Measurements from ENCODE around the gene SNRNP48. TPM values are rescaled to one million over a fixed set of nuclear protein-coding genes. Genes with fewer than 3 reads are reported as not detected.

Gene SNRNP48
- total RNA-seq, 3 donors from 2014 or later (not counting 1 experiment from before 2014, with no cell fraction given), result 12.3 to 17.0 (median 14.0) TPM

- Mint-ChIP-seq H3K9me3 (no peaks in the 10 kb centered on the region), H3K4me1 (no peaks in the 10 kb centered on the region), H3K27ac (no peak overlapping the region), H3K4me3 (no peak overlapping the region), H3K27me3 (ENCODE audit: low read depth in 2 of 2) (peaks cover 3 to 7% of the 10 kb centered on the region in 2 donors), H3K36me3 (no peaks in the 10 kb centered on the region)
- no peak for TF ChIP-seq CTCF (IDR thresholded peaks at IDR 0.05)
- Histone ChIP-seq H3K4me1 (ENCODE audit: control insufficient read depth, insufficient read depth, low read length) (no peaks in the 10 kb centered on the region), H3K9me3 (ENCODE audit: control insufficient read depth, insufficient read depth, low read length) (no peaks in the 10 kb centered on the region), H3K36me3 (ENCODE audit: control insufficient read depth, insufficient read depth, low read length) (no peaks in the 10 kb centered on the region), H3K27me3 (ENCODE audit: control insufficient read depth, insufficient read depth, low read length) (no peaks in the 10 kb centered on the region), H3K4me3 (ENCODE audit: low read length) (no peak overlapping the region), H3K27ac (ENCODE audit: low read length) (no peak overlapping the region)
- DNase-seq (no peak), ATAC-seq (no peak)
- intact Hi-C loops (cut with micrococcal nuclease), result no loop called here
- 0% methylated on average over 1 of the region's 2 CpGs for WGBS (ENCODE audit: insufficient coverage)
These were observed 39.3 kb downstream of the SNRNP48 start for GRCh38 chr6:7629321-7629720.

- H3K27me3 Mint-ChIP-seq (ENCODE audit: low read depth in 2 of 2), result peaks cover 2 to 7% of the 10 kb centered on the region in 2 donors
- no peak for ATAC-seq
- H3K36me3 ChIP-seq (ENCODE audit: control insufficient read depth, insufficient read depth, low read length), result no peaks in the 10 kb centered on the region
- DNase-seq, result no peak
- no peaks in the 10 kb centered on the region for H3K9me3 Mint-ChIP-seq
- 84% methylated on average over 5 of the region's 5 CpGs for WGBS (ENCODE audit: insufficient coverage)
- no peaks in the 10 kb centered on the region for H3K4me1 Mint-ChIP-seq
- H3K27ac Mint-ChIP-seq, result no peak overlapping the region
- no peak overlapping the region for H3K4me3 ChIP-seq (ENCODE audit: low read length)
- intact Hi-C loops (cut with micrococcal nuclease), result no loop called here
- H3K36me3 Mint-ChIP-seq, result no peaks in the 10 kb centered on the region
- H3K9me3 ChIP-seq (ENCODE audit: control insufficient read depth, insufficient read depth, low read length), result no peaks in the 10 kb centered on the region
- no peaks in the 10 kb centered on the region for H3K27me3 ChIP-seq (ENCODE audit: control insufficient read depth, insufficient read depth, low read length)
- no peak overlapping the region for H3K4me3 Mint-ChIP-seq
- no peaks in the 10 kb centered on the region for H3K4me1 ChIP-seq (ENCODE audit: control insufficient read depth, insufficient read depth, low read length)
- H3K27ac ChIP-seq (ENCODE audit: low read length), result no peak overlapping the region
- TF ChIP-seq CTCF (IDR thresholded peaks at IDR 0.05), result no peak
These were observed 40.8 kb downstream of the SNRNP48 start for GRCh38 chr6:7630792-7631191.

- 95% methylated on average over 5 of the region's 5 CpGs for WGBS (ENCODE audit: insufficient coverage)
- DNase-seq, result no peak
- H3K27me3 Mint-ChIP-seq (ENCODE audit: low read depth in 2 of 2), result peaks cover 2 to 7% of the 10 kb centered on the region in 2 donors
- Histone ChIP-seq H3K27me3 (ENCODE audit: control insufficient read depth, insufficient read depth, low read length) (no peaks in the 10 kb centered on the region), H3K4me3 (ENCODE audit: low read length) (no peak overlapping the region), H3K4me1 (ENCODE audit: control insufficient read depth, insufficient read depth, low read length) (no peaks in the 10 kb centered on the region), H3K27ac (ENCODE audit: low read length) (no peak overlapping the region), H3K36me3 (ENCODE audit: control insufficient read depth, insufficient read depth, low read length) (no peaks in the 10 kb centered on the region), H3K9me3 (ENCODE audit: control insufficient read depth, insufficient read depth, low read length) (no peaks in the 10 kb centered on the region)
- no peak for ATAC-seq
- no peaks in the 10 kb centered on the region for H3K4me1 Mint-ChIP-seq
- TF ChIP-seq CTCF (IDR thresholded peaks at IDR 0.05), result no peak
- intact Hi-C loops (cut with micrococcal nuclease), result no loop called here
- no peaks in the 10 kb centered on the region for H3K36me3 Mint-ChIP-seq
- H3K27ac Mint-ChIP-seq, result no peak overlapping the region
- H3K4me3 Mint-ChIP-seq, result no peak overlapping the region
- no peaks in the 10 kb centered on the region for H3K9me3 Mint-ChIP-seq
These were observed 41.5 kb downstream of the SNRNP48 start for GRCh38 chr6:7631466-7631865.

- H3K4me3 Mint-ChIP-seq, result no peak overlapping the region
- DNase-seq (no peak), ATAC-seq (no peak)
- H3K27me3 Mint-ChIP-seq (ENCODE audit: low read depth in 2 of 2), result peaks cover 2 to 7% of the 10 kb centered on the region in 2 donors
- no peaks in the 10 kb centered on the region for H3K4me1 Mint-ChIP-seq
- no peak overlapping the region for H3K27ac Mint-ChIP-seq
- Histone ChIP-seq H3K27me3 (ENCODE audit: control insufficient read depth, insufficient read depth, low read length) (no peaks in the 10 kb centered on the region), H3K9me3 (ENCODE audit: control insufficient read depth, insufficient read depth, low read length) (no peaks in the 10 kb centered on the region), H3K4me1 (ENCODE audit: control insufficient read depth, insufficient read depth, low read length) (no peaks in the 10 kb centered on the region), H3K4me3 (ENCODE audit: low read length) (no peak overlapping the region), H3K36me3 (ENCODE audit: control insufficient read depth, insufficient read depth, low read length) (no peaks in the 10 kb centered on the region), H3K27ac (ENCODE audit: low read length) (no peak overlapping the region)
- 79% methylated on average over 9 of the region's 9 CpGs for WGBS (ENCODE audit: insufficient coverage)
- no peak for TF ChIP-seq CTCF (IDR thresholded peaks at IDR 0.05)
- H3K9me3 Mint-ChIP-seq, result no peaks in the 10 kb centered on the region
- intact Hi-C loops (cut with micrococcal nuclease), result no loop called here
- H3K36me3 Mint-ChIP-seq, result no peaks in the 10 kb centered on the region
These were observed 42.7 kb downstream of the SNRNP48 start for GRCh38 chr6:7632501-7633290.
